ENCODE measurements around the gene LDLRAD3.

- TF ChIP-seq POU6F1 (CRISPR knock-in tag; IDR thresholded peaks at IDR 0.05; ENCODE audit: borderline replicate concordance, low read depth) (no peak), ZNF70 (CRISPR knock-in tag; IDR thresholded peaks at IDR 0.05) (no peak), ZFP3 (CRISPR knock-in tag; IDR thresholded peaks at IDR 0.05) (no peak), ISL1 (CRISPR knock-in tag; IDR thresholded peaks at IDR 0.05) (no peak), ARNTL (CRISPR knock-in tag; IDR thresholded peaks at IDR 0.05; ENCODE audit: borderline replicate concordance, low read depth) (no peak)
- TF ChIP-seq, protein P1, sequence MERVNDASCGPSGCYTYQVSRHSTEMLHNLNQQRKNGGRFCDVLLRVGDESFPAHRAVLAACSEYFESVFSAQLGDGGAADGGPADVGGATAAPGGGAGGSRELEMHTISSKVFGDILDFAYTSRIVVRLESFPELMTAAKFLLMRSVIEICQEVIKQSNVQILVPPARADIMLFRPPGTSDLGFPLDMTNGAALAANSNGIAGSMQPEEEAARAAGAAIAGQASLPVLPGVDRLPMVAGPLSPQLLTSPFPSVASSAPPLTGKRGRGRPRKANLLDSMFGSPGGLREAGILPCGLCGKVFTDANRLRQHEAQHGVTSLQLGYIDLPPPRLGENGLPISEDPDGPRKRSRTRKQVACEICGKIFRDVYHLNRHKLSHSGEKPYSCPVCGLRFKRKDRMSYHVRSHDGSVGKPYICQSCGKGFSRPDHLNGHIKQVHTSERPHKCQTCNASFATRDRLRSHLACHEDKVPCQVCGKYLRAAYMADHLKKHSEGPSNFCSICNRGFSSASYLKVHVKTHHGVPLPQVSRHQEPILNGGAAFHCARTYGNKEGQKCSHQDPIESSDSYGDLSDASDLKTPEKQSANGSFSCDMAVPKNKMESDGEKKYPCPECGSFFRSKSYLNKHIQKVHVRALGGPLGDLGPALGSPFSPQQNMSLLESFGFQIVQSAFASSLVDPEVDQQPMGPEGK (CRISPR knock-in tag; IDR thresholded peaks at IDR 0.05; ENCODE audit: borderline replicate concordance), result no peak
- TF ChIP-seq, protein P2, sequence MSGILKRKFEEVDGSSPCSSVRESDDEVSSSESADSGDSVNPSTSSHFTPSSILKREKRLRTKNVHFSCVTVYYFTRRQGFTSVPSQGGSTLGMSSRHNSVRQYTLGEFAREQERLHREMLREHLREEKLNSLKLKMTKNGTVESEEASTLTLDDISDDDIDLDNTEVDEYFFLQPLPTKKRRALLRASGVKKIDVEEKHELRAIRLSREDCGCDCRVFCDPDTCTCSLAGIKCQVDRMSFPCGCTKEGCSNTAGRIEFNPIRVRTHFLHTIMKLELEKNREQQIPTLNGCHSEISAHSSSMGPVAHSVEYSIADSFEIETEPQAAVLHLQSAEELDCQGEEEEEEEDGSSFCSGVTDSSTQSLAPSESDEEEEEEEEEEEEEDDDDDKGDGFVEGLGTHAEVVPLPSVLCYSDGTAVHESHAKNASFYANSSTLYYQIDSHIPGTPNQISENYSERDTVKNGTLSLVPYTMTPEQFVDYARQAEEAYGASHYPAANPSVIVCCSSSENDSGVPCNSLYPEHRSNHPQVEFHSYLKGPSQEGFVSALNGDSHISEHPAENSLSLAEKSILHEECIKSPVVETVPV (CRISPR knock-in tag; IDR thresholded peaks at IDR 0.05), result no peak
Measured at GRCh38 chr11:36071917-36072500, 128.1 kb downstream of the LDLRAD3 start.

Measured in SK-N-SH treated with all-trans-retinoic acid at 6 μM for 48 hours (cell line).